ENCODE results near the gene OTUB2.

Gene OTUB2

GRCh38 chr14:94041551-94042346, 15.6 kb downstream of the OTUB2 start:
- no peak for DNase-seq (ENCODE audit: low spot score)

GRCh38 chr14:94042433-94043091, 16.4 kb downstream of the OTUB2 start:
- no peak for DNase-seq (ENCODE audit: low spot score)

GRCh38 chr14:94043111-94043755, 17.1 kb downstream of the OTUB2 start:
- no peak for DNase-seq (ENCODE audit: low spot score)

GRCh38 chr14:94043756-94044475, 17.8 kb downstream of the OTUB2 start:
- no peak for DNase-seq (ENCODE audit: low spot score)

- DNase-seq (ENCODE audit: low spot score), result no peak
These were observed 18.4 kb downstream of the OTUB2 start for GRCh38 chr14:94044476-94045091.

- DNase-seq (ENCODE audit: low spot score), result no peak
These were observed 19.0 kb downstream of the OTUB2 start for GRCh38 chr14:94045101-94045500.

- no peak for DNase-seq (ENCODE audit: low spot score)
These were observed 19.6 kb downstream of the OTUB2 start for GRCh38 chr14:94045563-94046345.

GRCh38 chr14:94046696-94047250, 20.6 kb downstream of the OTUB2 start:
- DNase-seq (ENCODE audit: low spot score), result no peak

- DNase-seq (ENCODE audit: low spot score), result no peak
These were observed 21.4 kb downstream of the OTUB2 start for GRCh38 chr14:94047581-94047980.

- DNase-seq (ENCODE audit: low spot score), result no peak
These were observed 22.8 kb downstream of the OTUB2 start for GRCh38 chr14:94048691-94049624.

- DNase-seq (ENCODE audit: low spot score), result no peak
These were observed 23.5 kb downstream of the OTUB2 start for GRCh38 chr14:94049625-94050023.

- DNase-seq (ENCODE audit: low spot score), result no peak
These were observed 24.2 kb downstream of the OTUB2 start for GRCh38 chr14:94050231-94050880.

- no peak for DNase-seq (ENCODE audit: low spot score)
These were observed 25.0 kb downstream of the OTUB2 start for GRCh38 chr14:94051115-94051514.

- DNase-seq (ENCODE audit: low spot score), result no peak
These were observed 25.6 kb downstream of the OTUB2 start for GRCh38 chr14:94051779-94052178.

GRCh38 chr14:94052199-94052598, 26.1 kb downstream of the OTUB2 start:
- DNase-seq (ENCODE audit: low spot score), result no peak

- DNase-seq (ENCODE audit: low spot score), result no peak
These were observed 26.5 kb downstream of the OTUB2 start for GRCh38 chr14:94052662-94053061.

- DNase-seq (ENCODE audit: low spot score), result no peak
These were observed 28.3 kb downstream of the OTUB2 start for GRCh38 chr14:94054401-94054800.

GRCh38 chr14:94054936-94055335, 28.8 kb downstream of the OTUB2 start:
- no peak for DNase-seq (ENCODE audit: low spot score)

Data from kidney capillary endothelial cell (primary cell).